HepG2 (cell line): ENCODE measurements around the gene PYGO2. TPM values are rescaled to one million over a fixed set of nuclear protein-coding genes. Genes with fewer than 3 reads are reported as not detected.

Experiments
- ATF1 ChIP-seq: IDR thresholded peaks from 2 replicates; pipeline ENCODE4 v1.6.1; 2016; ENCODE audit warnings: mild to moderate bottlenecking, control low read depth
- CREB3 ChIP-seq: sonication (generic); formaldehyde crosslinking; IDR thresholded peaks from 2 replicates; pipeline ENCODE4 v1.5.0; 2020; ENCODE audit warnings: missing genetic modification reagents
- FOXK1 ChIP-seq: sonication (generic); formaldehyde crosslinking; IDR thresholded peaks from 2 replicates; pipeline ENCODE4 v1.4.0; 2020; ENCODE audit warnings: low read depth, missing genetic modification reagents, borderline replicate concordance
- GATAD2A ChIP-seq: IDR thresholded peaks from 2 replicates; pipeline ENCODE4 v1.6.1; 2016
- GTF2F1 ChIP-seq: fragments of 150-350 bp; IDR thresholded peaks from 2 replicates; pipeline ENCODE4 v1.6.1; 2014; ENCODE audit warnings: low read length
- HMGXB3 ChIP-seq: sonication (generic); formaldehyde crosslinking; IDR thresholded peaks from 2 replicates; pipeline ENCODE4 v1.4.0; 2020; ENCODE audit warnings: missing genetic modification reagents, borderline replicate concordance
- NR2C2 ChIP-seq: sonication (generic); formaldehyde crosslinking; IDR thresholded peaks from 2 replicates; pipeline ENCODE4 v1.4.0; 2020; ENCODE audit warnings: missing genetic modification reagents, mild to moderate bottlenecking, moderate library complexity, borderline replicate concordance
- SKIL ChIP-seq: sonication (generic); formaldehyde crosslinking; IDR thresholded peaks from 2 replicates; pipeline ENCODE4 v1.8.0; 2022; ENCODE audit warnings: missing genetic modification reagents, mild to moderate bottlenecking, moderate library complexity, borderline replicate concordance
- SRF ChIP-seq: IDR thresholded peaks from 2 replicates; pipeline ENCODE4 v1.6.1; 2011; ENCODE audit warnings: mild to moderate bottlenecking, low read depth, low read length, moderate library complexity
- ZFP62 ChIP-seq: sonication (generic); formaldehyde crosslinking; IDR thresholded peaks from 2 replicates; pipeline ENCODE4 v1.4.0; 2020; ENCODE audit warnings: missing genetic modification reagents
- ZNF275 ChIP-seq: sonication (generic); formaldehyde crosslinking; IDR thresholded peaks from 2 replicates; pipeline ENCODE4 v1.8.0; 2022; ENCODE audit warnings: missing genetic modification reagents, mild to moderate bottlenecking, inconsistent platforms, borderline replicate concordance
- ZNF629 ChIP-seq: sonication (generic); formaldehyde crosslinking; conservative IDR thresholded peaks from 2 replicates; pipeline ENCODE4 v1.5.0; 2020; ENCODE audit warnings: missing genetic modification reagents
- ZNF749 ChIP-seq: sonication (generic); formaldehyde crosslinking; IDR thresholded peaks from 2 replicates; pipeline ENCODE4 v1.8.0; 2022; ENCODE audit warnings: mild to moderate bottlenecking, missing genetic modification reagents, moderate library complexity, borderline replicate concordance
- ZNF766 ChIP-seq: sonication (generic); formaldehyde crosslinking; IDR thresholded peaks from 2 replicates; pipeline ENCODE4 v1.5.0; 2020; ENCODE audit warnings: missing genetic modification reagents, borderline replicate concordance
- ZNF773 ChIP-seq: sonication (generic); formaldehyde crosslinking; IDR thresholded peaks from 2 replicates; pipeline ENCODE4 v1.4.0; 2020; ENCODE audit warnings: missing genetic modification reagents, borderline replicate concordance
- ZNF788 ChIP-seq: sonication (generic); formaldehyde crosslinking; IDR thresholded peaks from 2 replicates; pipeline ENCODE4 v1.5.0; 2020; ENCODE audit warnings: mild to moderate bottlenecking, missing genetic modification reagents, borderline replicate concordance
- polyA plus RNA-seq, 8 experiments: library from polyadenylated mRNA; depleted of rRNA in 3 of 8; stranded (reverse) in 7 of 8; unstranded in 1 of 8; fragments of >200 nt; fragmentation: Illumina TruSeq in 4 of 8; extraction: Trizol in 4 of 8; gene quantifications; 2 replicates each; pipeline versions ENCODE4 v1.2.1 to v1.2.3, GENCODE V29; 2011 to 2016; ENCODE audit warnings: low read depth in 4 of 8, missing spikeins in 1 of 8, mixed read lengths in 1 of 8; ENCODE audit not compliant: insufficient read depth in 1 of 8
- total RNA-seq, 5 experiments: library from RNA; depleted of rRNA; stranded (reverse); fragments of >200 nt; fragmentation: Illumina TruSeq; extraction: Trizol; gene quantifications; 2 replicates each; pipeline ENCODE4 v1.2.3, GENCODE V29; 2016; ENCODE audit warnings: low read depth in 1 of 5

PYGO2 gene
- total and polyA plus RNA-seq, 2 of the 13 experiments (the other 11 are each of a cell fraction or from before 2014, with no cell fraction given): 20.3 to 21.8 TPM

GRCh38 chr1:154961207-154962155 lies at the start of gene PYGO2 (continued):
- TF ChIP-seq ZNF275 (CRISPR knock-in tag) (0 out of 2 replicates have a peak, but pooled peaks have one; percentile 48), CREB3 (0 out of 2 replicates have a peak, but pooled peaks have one; percentile 35), SRF (0 out of 2 replicates have a peak, but pooled peaks have one; percentile 23), GATAD2A (peak; percentile 43; the same call in 1 of the 2 replicates), SKIL (CRISPR knock-in tag) (peak; percentile 69; the same call in 1 of the 2 replicates), ZNF749 (CRISPR knock-in tag) (peak; percentile 49; the same call in 1 of the 2 replicates), ATF1 (no peak), HMGXB3 (CRISPR knock-in tag) (peak; percentile 15; the same call in 1 of the 2 replicates), ZNF766 (CRISPR knock-in tag) (peak; percentile 90; the same call in 1 of the 2 replicates), GTF2F1 (no peak), ZFP62 (CRISPR knock-in tag) (0 out of 2 replicates have a peak, but pooled peaks have one; percentile 52), FOXK1 (CRISPR knock-in tag) (no peak), ZNF629 (CRISPR knock-in tag) (no peak; the same call in 1 of the 2 replicates), NR2C2 (CRISPR knock-in tag) (peak; percentile 81), ZNF788 (CRISPR knock-in tag) (peak; percentile 88; the same call in 1 of the 2 replicates), ZNF773 (CRISPR knock-in tag) (peak; percentile 95)
